ENCODE measurements around the gene HUS1. TPM values are rescaled to one million over a fixed set of nuclear protein-coding genes. Genes with fewer than 3 reads are reported as not detected.
A peak's percentile ranks its signal among the peaks of the same experiment; 100 is the strongest.
"Not testable (repeated sequence)": the region's sequence is repeated elsewhere in the genome, so short reads cannot be mapped to it uniquely, and the experiment has no call there.

HUS1 gene
- polyA plus RNA-seq, 2 of the 4 experiments (the other 2 are of a cell fraction) = 18.0 to 39.8 TPM

DNA sequence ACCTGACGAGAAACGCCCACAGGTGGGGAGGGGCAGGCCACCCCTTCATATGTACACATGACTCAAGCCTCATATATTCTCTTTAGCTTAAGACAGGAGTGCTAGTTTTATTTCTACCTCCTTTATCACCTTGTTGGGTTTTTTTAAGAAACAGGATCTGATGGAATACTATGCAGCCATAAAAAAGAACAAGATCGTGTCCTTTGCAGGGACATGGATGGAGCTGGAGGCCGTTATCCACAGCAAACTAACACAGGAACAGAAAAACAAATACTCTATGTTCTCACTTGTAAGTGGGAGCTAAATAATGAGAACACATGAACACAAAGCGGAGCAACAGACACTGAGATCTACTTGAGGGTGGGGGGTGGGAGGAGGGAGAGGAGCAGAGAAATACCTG is 11.2 kb upstream of the HUS1 start:
- no peak for TF ChIP-seq EHF (CRISPR knock-in tag; IDR thresholded peaks at IDR 0.05)
- no peak for TF ChIP-seq PHF8 (IDR thresholded peaks at IDR 0.05; ENCODE audit: borderline replicate concordance, low read depth)
- no peaks in the 10 kb centered on the region for H3K4me1 ChIP-seq
- no peak for FAIRE-seq
- H3K4me3 ChIP-seq = no peak overlapping the region
- no peak for ATAC-seq
- POLR2A ChIA-PET = no interaction called here
- H3K9me3 ChIP-seq = no peaks in the 10 kb centered on the region
- CTCF ChIA-PET = interaction anchor here (1.0 to 8.0 kb wide), 17 partner anchors 10 to 736 kb away, joined by 3 to 173 read pairs (median 6); partner anchors contain the start of genes C7orf57 and HUS1
- H3K27ac ChIP-seq = no peak overlapping the region
- no peak for DNase-seq (ENCODE audit: low read depth in 1 of 2, low spot score in 1 of 2)
- 71% methylated on average over 5 of the region's 5 CpGs for WGBS (ENCODE audit: missing lambda C conversion rate)
- H3K4me2 ChIP-seq = no peak overlapping the region

DNA sequence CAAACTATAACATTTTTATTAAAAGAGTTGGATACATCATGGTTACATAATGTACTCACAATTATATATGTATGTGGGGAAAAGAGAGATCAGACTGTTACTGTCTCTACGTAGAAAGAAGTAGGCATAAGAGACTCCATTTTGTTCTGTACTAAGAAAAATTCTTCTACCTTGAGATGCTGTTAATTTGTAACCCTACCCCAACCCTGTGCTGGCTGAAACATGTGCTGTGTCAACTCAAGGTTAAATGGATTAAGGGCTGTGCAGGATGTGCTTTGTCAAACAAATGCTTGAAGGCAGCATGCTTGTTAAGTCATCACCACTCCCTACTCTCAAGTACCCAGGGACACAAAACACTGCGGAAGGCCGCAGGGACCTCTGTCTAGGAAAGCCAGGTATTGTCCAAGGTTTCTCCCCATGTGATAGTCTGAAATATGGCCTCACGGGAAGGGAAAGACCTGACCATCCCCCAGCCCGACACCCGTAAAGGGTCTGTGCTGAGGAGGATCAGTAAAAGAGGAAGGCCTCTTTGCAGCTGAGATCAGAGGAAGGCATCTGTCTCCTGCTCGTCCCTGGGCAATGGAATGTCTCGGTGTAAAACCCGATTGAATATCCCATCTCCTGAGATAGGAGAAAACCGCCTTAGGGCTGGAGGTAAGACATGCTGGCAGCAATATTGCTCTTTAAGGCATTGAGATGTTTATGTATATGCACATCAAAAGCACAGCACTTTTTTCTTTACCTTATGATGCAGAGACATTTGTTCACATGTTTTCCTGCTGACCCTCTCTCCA is 10.4 kb upstream of the HUS1 start:
- H3K27ac ChIP-seq, POLR2A ChIA-PET, H3K4me1 ChIP-seq, H3K4me2 ChIP-seq, ATAC-seq, FAIRE-seq, H3K9me3 ChIP-seq, H3K4me3 ChIP-seq: not testable (repeated sequence)
- DNase-seq (ENCODE audit: low read depth in 1 of 2, low spot score in 1 of 2) = peak in 1 of 2 experiments; percentile 25
- CTCF ChIA-PET = interaction anchor here (0.7 to 8.0 kb wide), 9 partner anchors 45 to 736 kb away, joined by 3 to 173 read pairs (median 4); partner anchors contain the start of gene UPP1
- WGBS (ENCODE audit: missing lambda C conversion rate) = 63% methylated on average over 10 of the region's 10 CpGs

DNA sequence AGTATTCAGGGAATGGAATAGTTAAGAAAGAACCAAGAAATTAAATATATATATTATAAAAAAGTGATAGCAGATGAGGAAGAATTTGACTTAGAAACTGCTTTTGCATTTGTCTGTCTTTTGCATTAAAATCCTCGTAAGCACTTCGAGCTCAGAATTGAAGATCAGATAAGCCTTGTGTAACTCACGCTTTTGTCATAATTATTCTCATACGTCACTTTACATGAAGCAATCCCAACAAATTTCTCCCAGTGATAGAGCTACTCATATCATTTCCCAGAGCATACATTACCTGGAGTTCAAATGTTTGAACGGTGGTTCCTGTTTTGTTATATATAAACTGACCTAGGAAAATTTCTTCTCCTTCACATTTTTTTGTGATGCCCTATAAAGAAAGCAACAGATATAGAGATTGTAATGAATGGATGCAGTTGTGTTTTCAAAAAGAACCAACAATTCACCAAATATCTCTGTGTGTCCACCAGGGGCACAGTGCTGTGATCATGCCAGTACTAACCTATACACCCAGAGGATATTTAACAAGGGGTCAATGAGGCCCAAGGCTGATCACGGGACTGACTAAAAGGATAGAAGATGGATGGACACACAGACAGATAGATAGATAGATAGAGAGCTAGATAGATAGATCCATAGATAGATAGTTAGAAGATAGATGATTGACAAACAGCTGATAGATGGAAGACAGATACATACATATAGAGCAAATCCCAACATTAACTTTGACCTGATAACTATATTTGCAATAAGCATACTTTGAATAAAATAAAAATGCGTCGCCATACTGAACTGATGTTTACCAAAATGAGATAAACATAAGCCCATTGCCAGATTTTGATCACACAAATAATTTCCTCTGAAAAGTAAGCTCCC is 9.3 kb upstream of the HUS1 start:
- no peaks in the 10 kb centered on the region for H3K9me3 ChIP-seq
- H3K27ac ChIP-seq = no peak overlapping the region
- no peak overlapping the region for H3K4me3 ChIP-seq
- FAIRE-seq (peak; percentile 28), DNase-seq (ENCODE audit: low read depth in 1 of 2, low spot score in 1 of 2) (peak; percentile 21 to 40), ATAC-seq (peak; percentile 62 to 79; a peak in 4 of 6 replicates)
- CTCF ChIA-PET = interaction anchor here (0.6 to 8.0 kb wide), 13 partner anchors 13 to 722 kb away, joined by 3 to 173 read pairs (median 3); partner anchors contain the start of gene UPP1
- no peak overlapping the region for H3K4me2 ChIP-seq
- no peak for TF ChIP-seq MYC (IDR thresholded peaks at IDR 0.05; ENCODE audit: borderline replicate concordance, low read length)
- TF ChIP-seq, protein P1, sequence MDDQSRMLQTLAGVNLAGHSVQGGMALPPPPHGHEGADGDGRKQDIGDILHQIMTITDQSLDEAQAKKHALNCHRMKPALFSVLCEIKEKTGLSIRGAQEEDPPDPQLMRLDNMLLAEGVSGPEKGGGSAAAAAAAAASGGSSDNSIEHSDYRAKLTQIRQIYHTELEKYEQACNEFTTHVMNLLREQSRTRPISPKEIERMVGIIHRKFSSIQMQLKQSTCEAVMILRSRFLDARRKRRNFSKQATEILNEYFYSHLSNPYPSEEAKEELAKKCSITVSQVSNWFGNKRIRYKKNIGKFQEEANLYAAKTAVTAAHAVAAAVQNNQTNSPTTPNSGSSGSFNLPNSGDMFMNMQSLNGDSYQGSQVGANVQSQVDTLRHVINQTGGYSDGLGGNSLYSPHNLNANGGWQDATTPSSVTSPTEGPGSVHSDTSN (IDR thresholded peaks at IDR 0.05) = no peak
- TF ChIP-seq RAD21 (conservative IDR thresholded peaks at IDR 0.05 in 1 of 2, IDR thresholded peaks at IDR 0.05 in 1 of 2) = peak in 1 of 2 experiments; percentile 27; a peak in 1 of 5 replicates
- no peak for TF ChIP-seq MAFK (IDR thresholded peaks at IDR 0.05; ENCODE audit: partially characterized antibody)
- TF ChIP-seq CBX2 (IDR thresholded peaks at IDR 0.05; ENCODE audit: borderline replicate concordance, low read depth) = no peak
- no peak for TF ChIP-seq GATA3 (IDR thresholded peaks at IDR 0.05; ENCODE audit: borderline replicate concordance)
- TF ChIP-seq, protein P2, sequence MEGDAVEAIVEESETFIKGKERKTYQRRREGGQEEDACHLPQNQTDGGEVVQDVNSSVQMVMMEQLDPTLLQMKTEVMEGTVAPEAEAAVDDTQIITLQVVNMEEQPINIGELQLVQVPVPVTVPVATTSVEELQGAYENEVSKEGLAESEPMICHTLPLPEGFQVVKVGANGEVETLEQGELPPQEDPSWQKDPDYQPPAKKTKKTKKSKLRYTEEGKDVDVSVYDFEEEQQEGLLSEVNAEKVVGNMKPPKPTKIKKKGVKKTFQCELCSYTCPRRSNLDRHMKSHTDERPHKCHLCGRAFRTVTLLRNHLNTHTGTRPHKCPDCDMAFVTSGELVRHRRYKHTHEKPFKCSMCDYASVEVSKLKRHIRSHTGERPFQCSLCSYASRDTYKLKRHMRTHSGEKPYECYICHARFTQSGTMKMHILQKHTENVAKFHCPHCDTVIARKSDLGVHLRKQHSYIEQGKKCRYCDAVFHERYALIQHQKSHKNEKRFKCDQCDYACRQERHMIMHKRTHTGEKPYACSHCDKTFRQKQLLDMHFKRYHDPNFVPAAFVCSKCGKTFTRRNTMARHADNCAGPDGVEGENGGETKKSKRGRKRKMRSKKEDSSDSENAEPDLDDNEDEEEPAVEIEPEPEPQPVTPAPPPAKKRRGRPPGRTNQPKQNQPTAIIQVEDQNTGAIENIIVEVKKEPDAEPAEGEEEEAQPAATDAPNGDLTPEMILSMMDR (IDR thresholded peaks at IDR 0.05) = peak; percentile 33; the same call in 2 of the 3 replicates
- no peak for TF ChIP-seq PHF8 (IDR thresholded peaks at IDR 0.05; ENCODE audit: borderline replicate concordance, low read depth)
- TF ChIP-seq HDAC2 (IDR thresholded peaks at IDR 0.05) = no peak
- TF ChIP-seq, protein P3, sequence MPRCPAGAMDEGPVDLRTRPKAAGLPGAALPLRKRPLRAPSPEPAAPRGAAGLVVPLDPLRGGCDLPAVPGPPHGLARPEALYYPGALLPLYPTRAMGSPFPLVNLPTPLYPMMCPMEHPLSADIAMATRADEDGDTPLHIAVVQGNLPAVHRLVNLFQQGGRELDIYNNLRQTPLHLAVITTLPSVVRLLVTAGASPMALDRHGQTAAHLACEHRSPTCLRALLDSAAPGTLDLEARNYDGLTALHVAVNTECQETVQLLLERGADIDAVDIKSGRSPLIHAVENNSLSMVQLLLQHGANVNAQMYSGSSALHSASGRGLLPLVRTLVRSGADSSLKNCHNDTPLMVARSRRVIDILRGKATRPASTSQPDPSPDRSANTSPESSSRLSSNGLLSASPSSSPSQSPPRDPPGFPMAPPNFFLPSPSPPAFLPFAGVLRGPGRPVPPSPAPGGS (IDR thresholded peaks at IDR 0.05) = no peak
- TF ChIP-seq TP53 (CRISPR knock-in tag; IDR thresholded peaks at IDR 0.05) = no peak
- TF ChIP-seq ZC3H11A (IDR thresholded peaks at IDR 0.05) = no peak
- no peak for TF ChIP-seq BHLHE40 (IDR thresholded peaks at IDR 0.05; ENCODE audit: low read depth, low read length)
- TF ChIP-seq CBX8 (IDR thresholded peaks at IDR 0.05) = no peak
- TF ChIP-seq RNF2 (IDR thresholded peaks at IDR 0.05; ENCODE audit: borderline replicate concordance, low read depth) = no peak
- TF ChIP-seq JUNB (IDR thresholded peaks at IDR 0.05) = no peak
- TF ChIP-seq, protein P4, sequence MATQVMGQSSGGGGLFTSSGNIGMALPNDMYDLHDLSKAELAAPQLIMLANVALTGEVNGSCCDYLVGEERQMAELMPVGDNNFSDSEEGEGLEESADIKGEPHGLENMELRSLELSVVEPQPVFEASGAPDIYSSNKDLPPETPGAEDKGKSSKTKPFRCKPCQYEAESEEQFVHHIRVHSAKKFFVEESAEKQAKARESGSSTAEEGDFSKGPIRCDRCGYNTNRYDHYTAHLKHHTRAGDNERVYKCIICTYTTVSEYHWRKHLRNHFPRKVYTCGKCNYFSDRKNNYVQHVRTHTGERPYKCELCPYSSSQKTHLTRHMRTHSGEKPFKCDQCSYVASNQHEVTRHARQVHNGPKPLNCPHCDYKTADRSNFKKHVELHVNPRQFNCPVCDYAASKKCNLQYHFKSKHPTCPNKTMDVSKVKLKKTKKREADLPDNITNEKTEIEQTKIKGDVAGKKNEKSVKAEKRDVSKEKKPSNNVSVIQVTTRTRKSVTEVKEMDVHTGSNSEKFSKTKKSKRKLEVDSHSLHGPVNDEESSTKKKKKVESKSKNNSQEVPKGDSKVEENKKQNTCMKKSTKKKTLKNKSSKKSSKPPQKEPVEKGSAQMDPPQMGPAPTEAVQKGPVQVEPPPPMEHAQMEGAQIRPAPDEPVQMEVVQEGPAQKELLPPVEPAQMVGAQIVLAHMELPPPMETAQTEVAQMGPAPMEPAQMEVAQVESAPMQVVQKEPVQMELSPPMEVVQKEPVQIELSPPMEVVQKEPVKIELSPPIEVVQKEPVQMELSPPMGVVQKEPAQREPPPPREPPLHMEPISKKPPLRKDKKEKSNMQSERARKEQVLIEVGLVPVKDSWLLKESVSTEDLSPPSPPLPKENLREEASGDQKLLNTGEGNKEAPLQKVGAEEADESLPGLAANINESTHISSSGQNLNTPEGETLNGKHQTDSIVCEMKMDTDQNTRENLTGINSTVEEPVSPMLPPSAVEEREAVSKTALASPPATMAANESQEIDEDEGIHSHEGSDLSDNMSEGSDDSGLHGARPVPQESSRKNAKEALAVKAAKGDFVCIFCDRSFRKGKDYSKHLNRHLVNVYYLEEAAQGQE (IDR thresholded peaks at IDR 0.05) = no peak
- no peak for TF ChIP-seq HEYL (CRISPR knock-in tag; IDR thresholded peaks at IDR 0.05)
- POLR2A ChIA-PET = no interaction called here
- H3K4me1 ChIP-seq = no peaks in the 10 kb centered on the region
- WGBS (ENCODE audit: missing lambda C conversion rate) = 63% methylated on average over 8 of the region's 8 CpGs

Measured in A549 (cell line).